RWPE2 (cell line): ENCODE results near the gene NDUFS8.

Experiments used
- ATAC-seq: fragments of 200-7000 bp; cut with Tn5 transposase; 3 replicates; pipeline ENCODE4 v1.9.1; 2021; ENCODE audit warnings: low read depth
- DNase-seq: peaks from one replicate; pipeline ENCODE4 v3.0.0-alpha.2; 2020; ENCODE audit warnings: low spot score
- H3K27ac ChIP-seq: fragments of 450-650 bp; 2 replicates; pipeline ENCODE4 v1.5.1; 2017; ENCODE audit warnings: mild to moderate bottlenecking; ENCODE audit not compliant: poor library complexity, severe bottlenecking
- H3K27me3 ChIP-seq: fragments of 250-450 bp; sonication (Bioruptor Pico); 2 replicates; pipeline ENCODE4 v1.5.1; 2021; ENCODE audit warnings: mild to moderate bottlenecking, moderate library complexity; ENCODE audit not compliant: insufficient read depth, poor library complexity, severe bottlenecking
- H3K36me3 ChIP-seq: fragments of 250-450 bp; sonication (Bioruptor Pico); 2 replicates; pipeline ENCODE4 v1.5.1; 2020; ENCODE audit warnings: low read depth, mild to moderate bottlenecking, moderate library complexity
- H3K4me1 ChIP-seq: fragments of 250-450 bp; sonication (Bioruptor Pico); 2 replicates; pipeline ENCODE4 v1.5.1; 2021; ENCODE audit warnings: mild to moderate bottlenecking, moderate library complexity; ENCODE audit not compliant: insufficient read depth, poor library complexity, severe bottlenecking
- H3K4me3 ChIP-seq: fragments of 250-450 bp; sonication (Bioruptor Pico); 2 replicates; pipeline ENCODE4 v1.5.1; 2021; ENCODE audit warnings: mild to moderate bottlenecking, moderate library complexity; ENCODE audit not compliant: severe bottlenecking
- H3K9me3 ChIP-seq: fragments of 250-450 bp; sonication (Bioruptor Pico); 2 replicates; pipeline ENCODE4 v1.5.1; 2021; ENCODE audit warnings: mild to moderate bottlenecking, moderate library complexity; ENCODE audit not compliant: severe bottlenecking
- CTCF ChIP-seq: fragments of 450-650 bp; IDR thresholded peaks from one replicate; pipeline ENCODE4 v1.5.1; 2017; ENCODE audit warnings: mild to moderate bottlenecking, moderate library complexity; ENCODE audit not compliant: poor library complexity, severe bottlenecking

NDUFS8 gene

DNA sequence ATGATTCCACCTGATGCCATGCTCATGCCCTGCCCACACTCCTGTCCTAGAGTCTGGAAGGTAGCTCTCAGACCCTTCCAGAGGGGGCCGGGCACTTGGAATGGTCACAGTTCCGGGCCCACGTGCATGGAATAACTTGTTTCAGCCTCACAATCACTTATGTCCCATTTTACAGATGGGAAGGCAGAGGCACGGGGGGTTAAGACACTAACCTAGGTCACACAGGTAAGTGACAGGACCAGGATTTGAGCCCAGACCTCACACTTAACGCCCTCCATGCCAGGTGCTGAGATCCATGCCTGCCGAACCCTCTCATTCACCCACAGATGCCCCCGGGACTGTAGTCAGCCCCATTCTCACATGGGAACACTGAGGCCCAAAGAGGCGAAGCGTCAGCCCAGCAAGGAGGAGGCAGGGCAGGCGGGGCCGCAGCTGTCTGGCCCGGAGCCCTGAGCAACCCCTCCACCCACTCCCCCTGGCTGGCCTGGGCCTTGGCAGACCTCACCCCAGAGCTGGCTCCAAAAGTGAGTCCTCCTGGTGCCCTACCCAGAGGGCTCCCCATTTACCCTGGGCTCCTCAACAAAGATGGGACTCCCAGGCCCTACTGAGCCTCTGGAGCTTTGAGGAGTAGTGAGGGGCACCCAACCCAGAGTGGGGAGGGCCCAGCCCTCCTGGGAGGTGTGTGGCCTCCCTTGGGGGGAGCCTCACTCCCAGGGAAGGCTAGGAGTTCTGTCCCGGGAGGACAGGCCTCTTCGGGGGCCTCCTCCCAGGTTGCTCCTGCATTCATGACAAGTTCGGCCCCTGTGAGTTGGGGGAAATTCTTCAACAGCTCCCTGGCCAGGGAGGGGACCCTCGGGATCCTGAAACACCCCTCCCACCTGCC, 22.7 kb upstream of the NDUFS8 start:
- Histone ChIP-seq H3K27ac (no peak overlapping the region), H3K36me3 (no peaks in the 10 kb centered on the region), H3K4me1 (peaks cover 35% of the 10 kb centered on the region), H3K27me3 (no peaks in the 10 kb centered on the region), H3K9me3 (no peaks in the 10 kb centered on the region), H3K4me3 (no peak overlapping the region)
- TF ChIP-seq CTCF = no peak
- DNase-seq (peak; percentile 52), ATAC-seq (no peak)

DNA sequence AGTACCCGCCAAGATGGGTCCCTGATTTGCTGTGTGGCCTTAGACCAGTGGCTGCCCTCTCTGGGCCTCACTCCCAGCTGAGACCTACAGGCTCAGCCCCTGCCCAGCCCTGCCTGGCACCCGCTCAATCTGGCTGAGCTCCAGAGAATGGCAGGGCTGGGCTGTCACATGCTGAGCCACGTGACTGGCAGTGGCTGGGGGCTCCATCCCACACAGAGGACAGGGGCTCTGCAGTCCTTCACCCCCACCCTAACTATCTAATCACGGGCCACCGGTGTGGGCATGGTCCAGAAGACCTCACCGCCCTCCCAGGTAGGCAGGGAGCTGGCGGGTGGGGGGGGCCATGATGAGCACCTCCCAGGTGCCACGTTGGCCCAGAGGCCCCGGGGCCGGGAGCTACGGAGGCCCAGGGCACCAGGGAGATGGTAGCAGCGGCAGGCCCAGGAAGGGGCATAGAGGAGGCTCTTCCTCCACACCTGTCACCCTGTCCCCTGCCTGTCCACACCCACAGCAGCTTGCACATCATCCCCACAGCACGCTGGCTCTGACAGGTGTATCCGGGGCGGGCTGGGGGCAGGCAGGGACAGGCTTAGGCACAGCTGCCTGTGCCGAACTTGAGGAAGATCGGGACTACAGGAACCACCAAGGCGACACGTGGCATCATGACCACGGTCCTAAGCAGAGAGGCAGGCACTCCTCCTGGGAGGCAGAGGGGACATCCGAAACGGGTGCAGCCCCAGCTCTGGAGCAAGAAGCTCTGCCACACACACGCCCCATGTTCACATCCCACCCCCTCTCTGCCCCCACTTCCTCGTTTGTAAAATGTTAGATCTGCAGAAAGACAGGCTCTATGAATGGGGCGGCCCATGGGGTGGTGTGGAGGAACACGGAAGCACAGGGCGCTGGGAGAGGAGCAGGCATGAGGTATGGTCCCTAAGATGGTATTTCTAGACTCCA, 21.8 kb upstream of the NDUFS8 start:
- Histone ChIP-seq H3K27me3 (no peaks in the 10 kb centered on the region), H3K27ac (peak overlapping the region; percentile 94), H3K4me1 (peaks cover 42% of the 10 kb centered on the region), H3K9me3 (no peaks in the 10 kb centered on the region), H3K4me3 (no peak overlapping the region), H3K36me3 (no peaks in the 10 kb centered on the region)
- ATAC-seq = no peak
- no peak for TF ChIP-seq CTCF
- DNase-seq = peak; percentile 48

- DNase-seq (no peak), ATAC-seq (no peak)
- H3K36me3 ChIP-seq = no peaks in the 10 kb centered on the region
- no peaks in the 10 kb centered on the region for H3K27me3 ChIP-seq
- H3K27ac ChIP-seq = peak overlapping the region; percentile 94
- H3K4me1 ChIP-seq = peaks cover 48% of the 10 kb centered on the region
- H3K9me3 ChIP-seq = no peaks in the 10 kb centered on the region
- TF ChIP-seq CTCF = peak; percentile 80
- H3K4me3 ChIP-seq = peak overlapping the region; percentile 30
Observed at GRCh38 chr11:68009391-68010089, 20.9 kb upstream of the NDUFS8 start.

GRCh38 chr11:68010090-68011041, 20.1 kb upstream of the NDUFS8 start, which contains the start of gene ALDH3B1:
ALDH3B1 (plus strand) TSS chr11:68010327; CDS start chr11:68015298, 4,971 bp downstream.
- Histone ChIP-seq H3K27ac (peak within 1 kb of the TSS; percentile 94), H3K36me3 (no peaks in the 10 kb centered on the region), H3K4me3 (peak within 1 kb of the TSS; percentile 30), H3K4me1 (peaks cover 51% of the 10 kb centered on the region), H3K27me3 (no peaks in the 10 kb centered on the region), H3K9me3 (no peaks in the 10 kb centered on the region)
- peak; percentile 25 for TF ChIP-seq CTCF
- ATAC-seq (peak; percentile 41), DNase-seq (peak; percentile 85)
